Nephron progenitor cell (in vitro differentiated cells): ENCODE results near the gene PRELID1.

Source experiments
- DNase-seq: peaks from one replicate; pipeline ENCODE4 v3.0.0; 2021
- H3K27ac Mint-ChIP-seq: 2 replicates; pipeline ENCODE4 v1.8.0; 2021; ENCODE audit warnings: mild to moderate bottlenecking, moderate library complexity, mixed read lengths
- H3K27me3 Mint-ChIP-seq: 2 replicates; pipeline ENCODE4 v1.8.0; 2021; ENCODE audit warnings: mild to moderate bottlenecking, low read depth, mixed read lengths; ENCODE audit not compliant: poor library complexity
- H3K36me3 Mint-ChIP-seq: 2 replicates; pipeline ENCODE4 v1.8.0; 2021; ENCODE audit warnings: low read depth, mixed read lengths
- H3K4me1 Mint-ChIP-seq: 2 replicates; pipeline ENCODE4 v1.8.0; 2021; ENCODE audit warnings: mixed read lengths
- H3K4me3 Mint-ChIP-seq: 2 replicates; pipeline ENCODE4 v1.8.0; 2021; ENCODE audit warnings: mild to moderate bottlenecking, moderate library complexity, mixed read lengths
- H3K9me3 Mint-ChIP-seq: 2 replicates; pipeline ENCODE4 v1.8.0; 2021; ENCODE audit warnings: mild to moderate bottlenecking, moderate library complexity, mixed read lengths
- CTCF ChIP-seq: fragments of 200-600 bp; sonication (generic); IDR thresholded peaks from 2 replicates; pipeline ENCODE4 v1.5.0; 2021; ENCODE audit warnings: antibody characterized with exemption

The PRELID1 gene

GRCh38 chr5:177295924-177296323 is 7.7 kb upstream of the PRELID1 start:
- H3K27ac Mint-ChIP-seq = peak overlapping the region; percentile 39
- no peaks in the 10 kb centered on the region for H3K27me3 Mint-ChIP-seq
- no peak overlapping the region for H3K4me3 Mint-ChIP-seq
- peaks cover 54% of the 10 kb centered on the region for H3K36me3 Mint-ChIP-seq
- peaks cover 44% of the 10 kb centered on the region for H3K4me1 Mint-ChIP-seq
- DNase-seq = no peak
- no peak for TF ChIP-seq CTCF
- no peaks in the 10 kb centered on the region for H3K9me3 Mint-ChIP-seq

GRCh38 chr5:177296581-177296980 is 7.0 kb upstream of the PRELID1 start:
- H3K36me3 Mint-ChIP-seq = peaks cover 51% of the 10 kb centered on the region
- H3K4me3 Mint-ChIP-seq = no peak overlapping the region
- no peaks in the 10 kb centered on the region for H3K9me3 Mint-ChIP-seq
- peaks cover 47% of the 10 kb centered on the region for H3K4me1 Mint-ChIP-seq
- peak overlapping the region; percentile 94 for H3K27ac Mint-ChIP-seq
- no peaks in the 10 kb centered on the region for H3K27me3 Mint-ChIP-seq
- DNase-seq = no peak
- no peak for TF ChIP-seq CTCF

GRCh38 chr5:177297922-177298321 is 5.7 kb upstream of the PRELID1 start:
- no peaks in the 10 kb centered on the region for H3K9me3 Mint-ChIP-seq
- no peaks in the 10 kb centered on the region for H3K27me3 Mint-ChIP-seq
- no peak for TF ChIP-seq CTCF
- H3K4me1 Mint-ChIP-seq = peaks cover 55% of the 10 kb centered on the region
- H3K36me3 Mint-ChIP-seq = peaks cover 37% of the 10 kb centered on the region
- DNase-seq = no peak
- H3K27ac Mint-ChIP-seq = no peak overlapping the region
- no peak overlapping the region for H3K4me3 Mint-ChIP-seq

GRCh38 chr5:177299697-177300096 is 3.9 kb upstream of the PRELID1 start:
- no peaks in the 10 kb centered on the region for H3K9me3 Mint-ChIP-seq
- H3K4me1 Mint-ChIP-seq = peaks cover 64% of the 10 kb centered on the region
- DNase-seq = no peak
- H3K36me3 Mint-ChIP-seq = peaks cover 25% of the 10 kb centered on the region
- H3K4me3 Mint-ChIP-seq = no peak overlapping the region
- H3K27me3 Mint-ChIP-seq = no peaks in the 10 kb centered on the region
- H3K27ac Mint-ChIP-seq = peak overlapping the region; percentile 95
- TF ChIP-seq CTCF = no peak

GRCh38 chr5:177300236-177300880 is 3.2 kb upstream of the PRELID1 start:
- peak overlapping the region; percentile 98 for H3K27ac Mint-ChIP-seq
- H3K9me3 Mint-ChIP-seq = no peaks in the 10 kb centered on the region
- peaks cover 71% of the 10 kb centered on the region for H3K4me1 Mint-ChIP-seq
- H3K36me3 Mint-ChIP-seq = peaks cover 28% of the 10 kb centered on the region
- DNase-seq = peak; percentile 38
- peak overlapping the region; percentile 62 for H3K4me3 Mint-ChIP-seq
- TF ChIP-seq CTCF = no peak
- no peaks in the 10 kb centered on the region for H3K27me3 Mint-ChIP-seq

- peaks cover 76% of the 10 kb centered on the region for H3K4me1 Mint-ChIP-seq
- peak overlapping the region; percentile 66 for H3K27ac Mint-ChIP-seq
- H3K4me3 Mint-ChIP-seq = no peak overlapping the region
- H3K9me3 Mint-ChIP-seq = no peaks in the 10 kb centered on the region
- DNase-seq = no peak
- no peaks in the 10 kb centered on the region for H3K27me3 Mint-ChIP-seq
- no peak for TF ChIP-seq CTCF
- H3K36me3 Mint-ChIP-seq = peaks cover 28% of the 10 kb centered on the region
Measured at GRCh38 chr5:177300951-177301350, 2.6 kb upstream of the PRELID1 start.
